Embryonic facial prominence (tissue), 1 donor: ENCODE data around the gene SAT2.
"Not testable (repeated sequence)": the region's sequence is repeated elsewhere in the genome, so short reads cannot be mapped to it uniquely, and the experiment has no call there.

Experiments used
- DNase-seq: peaks from one replicate; pipeline ENCODE4 v3.0.0-alpha.2; 2016; ENCODE audit errors: extremely low spot score

SAT2 gene

GRCh38 chr17:7634384-7634783 is 6.8 kb upstream of the SAT2 start:
- DNase-seq: no peak

GRCh38 chr17:7633093-7633492 is 5.5 kb upstream of the SAT2 start:
- no peak for DNase-seq

- no peak for DNase-seq
Measured at GRCh38 chr17:7632492-7632894, 4.9 kb upstream of the SAT2 start.

GRCh38 chr17:7631398-7632380 is 4.1 kb upstream of the SAT2 start:
- no peak for DNase-seq

- DNase-seq: no peak
Measured at GRCh38 chr17:7629939-7630571, 2.4 kb upstream of the SAT2 start, which contains the start of gene SHBG. Gene SHBG (plus strand): TSS chr17:7630135. CDS start chr17:7630173, 38 bp downstream.

GRCh38 chr17:7626956-7627249 is 718 bp downstream of the SAT2 start:
- no peak for DNase-seq

GRCh38 chr17:7626307-7626706 is 1.3 kb downstream of the SAT2 start:
- DNase-seq: no peak

- DNase-seq: not testable (repeated sequence)
Measured at GRCh38 chr17:7625749-7626148, 1.9 kb downstream of the SAT2 start.

- no peak for DNase-seq
Measured at GRCh38 chr17:7623661-7624060, 4.0 kb downstream of the SAT2 start.

- no peak for DNase-seq
Measured at GRCh38 chr17:7620835-7621234, 6.8 kb downstream of the SAT2 start.

- no peak for DNase-seq
Measured at GRCh38 chr17:7618608-7619007, 9.0 kb downstream of the SAT2 start.

- no peak for DNase-seq
Measured at GRCh38 chr17:7615265-7615747, 12.3 kb downstream of the SAT2 start.

- peak; percentile 100 for DNase-seq
Measured at GRCh38 chr17:7614425-7615264, 13.0 kb downstream of the SAT2 start, which contains the start of gene FXR2. Gene FXR2 (minus strand): TSS chr17:7614897. CDS start chr17:7614532, 365 bp downstream.

GRCh38 chr17:7613769-7614424 is 13.7 kb downstream of the SAT2 start:
- DNase-seq: no peak

- DNase-seq: no peak
Measured at GRCh38 chr17:7612294-7612640, 15.4 kb downstream of the SAT2 start.

GRCh38 chr17:7611635-7612293 is 15.9 kb downstream of the SAT2 start:
- DNase-seq: no peak

GRCh38 chr17:7610641-7611040 is 17.0 kb downstream of the SAT2 start:
- DNase-seq: no peak

GRCh38 chr17:7606280-7606679 is 21.3 kb downstream of the SAT2 start:
- no peak for DNase-seq

GRCh38 chr17:7597561-7597960 is 30.1 kb downstream of the SAT2 start:
- not testable (repeated sequence) for DNase-seq

GRCh38 chr17:7593296-7593695 is 34.3 kb downstream of the SAT2 start:
- no peak for DNase-seq
